ENCODE data around the gene ERF. TPM values are rescaled to one million over a fixed set of nuclear protein-coding genes. Genes with fewer than 3 reads are reported as not detected.

The ERF gene
- total RNA-seq, 6 experiments from 2014 or later = 15.4 to 35.7 (median 30.5) TPM

GRCh38 chr19:42201489-42202289, 53.2 kb downstream of the ERF start:
- ATAC-seq (peak; percentile 53 to 72 (median 60)), DNase-seq (peak in 1 of 3 donors; percentile 73)
- Histone ChIP-seq H3K27ac (peak overlapping the region; percentile 15 to 72 (median 67)), H3K9me3 (no peaks in the 10 kb centered on the region), H3K36me3 (peaks cover 0 to 66% (median 8%) of the 10 kb centered on the region in 4 donors), H3K4me1 (peaks cover 0 to 4% (median 0%) of the 10 kb centered on the region in 4 donors), H3K4me3 (no peak overlapping the region), H3K27me3 (no peaks in the 10 kb centered on the region)
- WGBS (ENCODE audit: insufficient coverage, low coverage, low lambda C conversion rate, missing lambda C conversion rate) = 33% methylated on average over 3 of the region's 6 CpGs
- TF ChIP-seq CTCF (IDR thresholded peaks at IDR 0.05) (no peak), POLR2A (IDR thresholded peaks at IDR 0.05) (no peak)
- intact Hi-C loops (cut with DNase I) = no loop called here

- Histone ChIP-seq H3K27ac (peak overlapping the region in 2 of 3 donors; percentile 54 to 67), H3K4me3 (no peak overlapping the region), H3K36me3 (peaks cover 0 to 53% (median 3%) of the 10 kb centered on the region in 4 donors), H3K27me3 (no peaks in the 10 kb centered on the region), H3K9me3 (no peaks in the 10 kb centered on the region), H3K4me1 (peaks cover 0 to 4% (median 0%) of the 10 kb centered on the region in 4 donors)
- TF ChIP-seq CTCF (IDR thresholded peaks at IDR 0.05) (no peak), POLR2A (IDR thresholded peaks at IDR 0.05) (no peak)
- 90% methylated on average over 2 of the region's 5 CpGs for WGBS (ENCODE audit: insufficient coverage, low coverage, low lambda C conversion rate, missing lambda C conversion rate)
- intact Hi-C loops (cut with DNase I) = no loop called here
- DNase-seq (no peak), ATAC-seq (no peak)
Measured at GRCh38 chr19:42200116-42200715, 54.7 kb downstream of the ERF start.

- Histone ChIP-seq H3K27ac (peak overlapping the region in 2 of 3 donors; percentile 51 to 54), H3K9me3 (no peaks in the 10 kb centered on the region), H3K27me3 (no peaks in the 10 kb centered on the region), H3K4me3 (no peak overlapping the region), H3K36me3 (peaks cover 0 to 46% (median 3%) of the 10 kb centered on the region in 4 donors), H3K4me1 (peaks cover 0 to 4% (median 0%) of the 10 kb centered on the region in 4 donors)
- DNase-seq (peak; percentile 56 to 75 (median 69)), ATAC-seq (peak; percentile 43 to 60 (median 56))
- WGBS (ENCODE audit: insufficient coverage, low coverage, low lambda C conversion rate, missing lambda C conversion rate) = 33% methylated on average over 4 of the region's 32 CpGs
- intact Hi-C loops (cut with DNase I) = no loop called here
- TF ChIP-seq POLR2A (IDR thresholded peaks at IDR 0.05) = no peak
- TF ChIP-seq CTCF (IDR thresholded peaks at IDR 0.05) = no peak
Measured at GRCh38 chr19:42199440-42200115, 55.4 kb downstream of the ERF start.

- Histone ChIP-seq H3K4me1 (peaks cover 0 to 4% (median 0%) of the 10 kb centered on the region in 4 donors), H3K4me3 (no peak overlapping the region), H3K27ac (peak overlapping the region in 2 of 3 donors; percentile 51 to 54), H3K9me3 (no peaks in the 10 kb centered on the region), H3K36me3 (peaks cover 0 to 39% (median 2%) of the 10 kb centered on the region in 4 donors), H3K27me3 (no peaks in the 10 kb centered on the region)
- intact Hi-C loops (cut with DNase I) = no loop called here
- DNase-seq (no peak), ATAC-seq (peak; percentile 11 to 39 (median 20))
- no peak for TF ChIP-seq POLR2A (IDR thresholded peaks at IDR 0.05)
- TF ChIP-seq CTCF (IDR thresholded peaks at IDR 0.05) = no peak
- WGBS (ENCODE audit: insufficient coverage, low coverage, low lambda C conversion rate, missing lambda C conversion rate) = 44% methylated on average over 1 of the region's 7 CpGs
Measured at GRCh38 chr19:42198676-42199439, 56.1 kb downstream of the ERF start.

Data from right lobe of liver (tissue), 6 donors.